ENCODE data around the gene ABTB2. TPM values are rescaled to one million over a fixed set of nuclear protein-coding genes. Genes with fewer than 3 reads are reported as not detected.

The ABTB2 gene
- total and polyA plus RNA-seq, 2 experiments from 2014 or later = 12.4 to 14.3 TPM

DNA sequence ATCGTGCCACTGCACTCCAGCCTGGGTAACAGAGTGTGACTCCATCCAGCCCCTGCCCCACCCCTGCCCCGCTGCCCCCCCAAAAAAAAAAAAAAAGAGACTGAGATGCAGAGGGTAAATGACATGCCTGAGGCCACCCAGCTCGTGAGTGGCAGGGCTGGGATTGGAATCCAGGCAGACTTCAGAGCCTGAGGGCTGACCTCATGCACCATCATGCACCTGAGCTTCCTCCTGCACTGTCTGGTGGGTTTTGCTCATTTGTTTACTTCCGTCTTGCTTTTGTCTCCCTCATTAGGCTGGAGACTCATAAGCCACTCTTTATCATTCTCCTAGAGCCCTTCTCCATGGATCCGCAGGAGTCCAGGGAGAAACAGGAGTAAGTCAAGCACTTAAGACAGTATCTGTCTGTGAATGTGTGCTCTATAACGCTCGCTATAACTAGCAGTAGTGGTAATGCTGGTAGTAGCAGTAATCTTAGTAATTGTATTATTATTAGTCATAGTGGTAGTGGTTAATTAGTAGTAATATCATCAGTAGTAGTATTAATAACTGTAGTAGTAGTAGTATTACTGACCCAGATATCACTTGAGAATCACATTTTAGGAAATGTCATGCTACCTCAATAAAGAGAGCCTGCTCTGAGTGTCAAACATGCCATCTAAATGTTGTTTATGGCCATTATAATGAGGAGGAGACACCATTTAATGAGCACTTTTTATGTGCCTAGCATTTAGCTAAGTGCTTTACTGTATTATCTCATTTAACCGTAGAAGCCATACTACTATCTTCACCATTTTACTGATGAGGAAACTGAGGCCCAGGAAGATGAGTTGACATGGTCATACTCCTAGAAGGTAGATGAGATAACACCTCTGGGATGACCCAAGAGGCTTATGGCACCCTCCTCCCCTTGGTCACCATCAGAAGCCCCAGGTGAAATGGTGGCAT, 167.3 kb downstream of the ABTB2 start:
- Histone ChIP-seq H3K4me1 (ENCODE audit: insufficient read depth) (peaks cover 26% of the 10 kb centered on the region), H2AFZ (no peak overlapping the region), H4K20me1 (ENCODE audit: insufficient read depth, poor library complexity, severe bottlenecking) (no peaks in the 10 kb centered on the region), H3K27me3 (no peaks in the 10 kb centered on the region), H3K9me3 (ENCODE audit: low read depth) (no peaks in the 10 kb centered on the region), H3K4me3 (no peak overlapping the region), H3K27ac (no peak overlapping the region), H3K9me2 (replicated peaks; ENCODE audit: insufficient read depth) (no peaks in the 10 kb centered on the region), H3K36me3 (replicated peaks; ENCODE audit: insufficient read depth, low read depth) (no peaks in the 10 kb centered on the region), H3K4me2 (no peak overlapping the region), H3K79me2 (no peaks in the 10 kb centered on the region)
- TF ChIP-seq EZH2phosphoT487 (IDR thresholded peaks at IDR 0.05; ENCODE audit: low read depth, severe bottlenecking, unreplicated experiment) (no peak), EZH2 (IDR thresholded peaks at IDR 0.05; ENCODE audit: borderline replicate concordance) (no peak)
- TF ChIP-seq, protein P1, sequence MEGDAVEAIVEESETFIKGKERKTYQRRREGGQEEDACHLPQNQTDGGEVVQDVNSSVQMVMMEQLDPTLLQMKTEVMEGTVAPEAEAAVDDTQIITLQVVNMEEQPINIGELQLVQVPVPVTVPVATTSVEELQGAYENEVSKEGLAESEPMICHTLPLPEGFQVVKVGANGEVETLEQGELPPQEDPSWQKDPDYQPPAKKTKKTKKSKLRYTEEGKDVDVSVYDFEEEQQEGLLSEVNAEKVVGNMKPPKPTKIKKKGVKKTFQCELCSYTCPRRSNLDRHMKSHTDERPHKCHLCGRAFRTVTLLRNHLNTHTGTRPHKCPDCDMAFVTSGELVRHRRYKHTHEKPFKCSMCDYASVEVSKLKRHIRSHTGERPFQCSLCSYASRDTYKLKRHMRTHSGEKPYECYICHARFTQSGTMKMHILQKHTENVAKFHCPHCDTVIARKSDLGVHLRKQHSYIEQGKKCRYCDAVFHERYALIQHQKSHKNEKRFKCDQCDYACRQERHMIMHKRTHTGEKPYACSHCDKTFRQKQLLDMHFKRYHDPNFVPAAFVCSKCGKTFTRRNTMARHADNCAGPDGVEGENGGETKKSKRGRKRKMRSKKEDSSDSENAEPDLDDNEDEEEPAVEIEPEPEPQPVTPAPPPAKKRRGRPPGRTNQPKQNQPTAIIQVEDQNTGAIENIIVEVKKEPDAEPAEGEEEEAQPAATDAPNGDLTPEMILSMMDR (IDR thresholded peaks at IDR 0.05; ENCODE audit: poor library complexity) = no peak
- no peak for DNase-seq (ENCODE audit: low spot score)
- WGBS (ENCODE audit: low lambda C conversion rate, missing lambda C conversion rate) = 94% methylated on average over 8 of the region's 8 CpGs

GRCh38 chr11:34189191-34189590, 168.6 kb downstream of the ABTB2 start:
- 86% methylated on average over 9 of the region's 9 CpGs for WGBS (ENCODE audit: low lambda C conversion rate, missing lambda C conversion rate)
- no peak overlapping the region for H2AFZ ChIP-seq
- TF ChIP-seq, protein P1 (IDR thresholded peaks at IDR 0.05; ENCODE audit: poor library complexity) = no peak
- TF ChIP-seq EZH2phosphoT487 (IDR thresholded peaks at IDR 0.05; ENCODE audit: low read depth, severe bottlenecking, unreplicated experiment) (no peak), EZH2 (IDR thresholded peaks at IDR 0.05; ENCODE audit: borderline replicate concordance) (no peak)

GRCh38 chr11:34188181-34188580, 169.6 kb downstream of the ABTB2 start:
- H3K27ac ChIP-seq = no peak overlapping the region
- no peaks in the 10 kb centered on the region for H3K36me3 ChIP-seq (replicated peaks; ENCODE audit: insufficient read depth, low read depth)
- H3K4me3 ChIP-seq = no peak overlapping the region
- peaks cover 26% of the 10 kb centered on the region for H3K4me1 ChIP-seq (ENCODE audit: insufficient read depth)
- H3K9me2 ChIP-seq (replicated peaks; ENCODE audit: insufficient read depth) = no peaks in the 10 kb centered on the region
- H3K9me3 ChIP-seq (ENCODE audit: low read depth) = no peaks in the 10 kb centered on the region
- no peaks in the 10 kb centered on the region for H3K79me2 ChIP-seq
- 68% methylated on average over 5 of the region's 5 CpGs for WGBS (ENCODE audit: low lambda C conversion rate, missing lambda C conversion rate)
- H3K4me2 ChIP-seq = no peak overlapping the region
- DNase-seq (ENCODE audit: low spot score) = no peak
- H3K27me3 ChIP-seq = no peaks in the 10 kb centered on the region
- H2AFZ ChIP-seq = no peak overlapping the region
- no peaks in the 10 kb centered on the region for H4K20me1 ChIP-seq (ENCODE audit: insufficient read depth, poor library complexity, severe bottlenecking)
- TF ChIP-seq EZH2 (IDR thresholded peaks at IDR 0.05; ENCODE audit: borderline replicate concordance) = no peak
- TF ChIP-seq, protein P1 (IDR thresholded peaks at IDR 0.05; ENCODE audit: poor library complexity) = no peak

More at GRCh38 chr11:34189191-34189590, 168.6 kb downstream of the ABTB2 start:
- Histone ChIP-seq H3K79me2 (no peaks in the 10 kb centered on the region), H4K20me1 (ENCODE audit: insufficient read depth, poor library complexity, severe bottlenecking) (no peaks in the 10 kb centered on the region), H3K9me3 (ENCODE audit: low read depth) (no peaks in the 10 kb centered on the region), H3K9me2 (replicated peaks; ENCODE audit: insufficient read depth) (no peaks in the 10 kb centered on the region), H3K4me1 (ENCODE audit: insufficient read depth) (peaks cover 26% of the 10 kb centered on the region), H3K27me3 (no peaks in the 10 kb centered on the region), H3K36me3 (replicated peaks; ENCODE audit: insufficient read depth, low read depth) (no peaks in the 10 kb centered on the region), H3K4me3 (no peak overlapping the region), H3K27ac (no peak overlapping the region), H3K4me2 (no peak overlapping the region)
- DNase-seq (ENCODE audit: low spot score) = no peak
